ENCODE data around the gene ANKRD34A. TPM values are rescaled to one million over a fixed set of nuclear protein-coding genes. Genes with fewer than 3 reads are reported as not detected.
A peak's percentile ranks its signal among the peaks of the same experiment; 100 is the strongest.

The ANKRD34A gene
- total and polyA plus RNA-seq, 2 of the 13 experiments (the other 11 are each of a cell fraction or from before 2014, with no cell fraction given) = 0.05 to 0.07 TPM

GRCh38 chr1:145964328-145965118 lies at the start of gene ANKRD34A, which contains the start of gene POLR3GL (continued):
- no peak for TF ChIP-seq THAP7 (CRISPR knock-in tag; IDR thresholded peaks at IDR 0.05)
- TF ChIP-seq GPBP1L1 (CRISPR knock-in tag; IDR thresholded peaks at IDR 0.05) = no peak
- no peak for TF ChIP-seq CHD2 (IDR thresholded peaks at IDR 0.05; ENCODE audit: low read depth, low read length)
- no peak for TF ChIP-seq ZNF33B (CRISPR knock-in tag; IDR thresholded peaks at IDR 0.05)
- TF ChIP-seq BHLHE40 (IDR thresholded peaks at IDR 0.05; ENCODE audit: low read length) = 0 out of 2 replicates have a peak, but pooled peaks have one; percentile 14
- TF ChIP-seq DR1 (CRISPR knock-in tag; IDR thresholded peaks at IDR 0.05) = no peak
- TF ChIP-seq PLRG1 (conservative IDR thresholded peaks at IDR 0.05) = no peak
- TF ChIP-seq ZNF713 (CRISPR knock-in tag; IDR thresholded peaks at IDR 0.05) = no peak
- no peak; the same call in 1 of the 2 replicates for TF ChIP-seq SAFB2 (CRISPR knock-in tag; IDR thresholded peaks at IDR 0.05; ENCODE audit: borderline replicate concordance, low read depth)
- TF ChIP-seq ZNF776 (CRISPR knock-in tag; IDR thresholded peaks at IDR 0.05) = no peak
- TF ChIP-seq ZNF501 (CRISPR knock-in tag; IDR thresholded peaks at IDR 0.05) = peak; percentile 62
- no peak for TF ChIP-seq PRDM4 (CRISPR knock-in tag; IDR thresholded peaks at IDR 0.05; ENCODE audit: borderline replicate concordance)
- no peak for TF ChIP-seq NCOA5 (CRISPR knock-in tag; IDR thresholded peaks at IDR 0.05)
- TF ChIP-seq IRF2 (CRISPR knock-in tag; IDR thresholded peaks at IDR 0.05) = peak; percentile 32; the same call in 1 of the 2 replicates
- TF ChIP-seq ZNF792 (CRISPR knock-in tag; IDR thresholded peaks at IDR 0.05) = no peak
- no peak for TF ChIP-seq NCOA2 (CRISPR knock-in tag; IDR thresholded peaks at IDR 0.05)
- TF ChIP-seq ZFP62 (CRISPR knock-in tag; IDR thresholded peaks at IDR 0.05) = no peak
- TF ChIP-seq PHF8 (CRISPR knock-in tag; IDR thresholded peaks at IDR 0.05) = peak; percentile 78
- TF ChIP-seq ZNF281 (CRISPR knock-in tag; IDR thresholded peaks at IDR 0.05; ENCODE audit: borderline replicate concordance) = no peak
- TF ChIP-seq RAD51 (IDR thresholded peaks at IDR 0.05; ENCODE audit: borderline replicate concordance) = no peak
- TF ChIP-seq ZNF207 (IDR thresholded peaks at IDR 0.05; ENCODE audit: borderline replicate concordance) = no peak
- no peak for TF ChIP-seq THYN1 (CRISPR knock-in tag; IDR thresholded peaks at IDR 0.05; ENCODE audit: borderline replicate concordance, low read depth)
- peak; percentile 68 for TF ChIP-seq GATAD2A (CRISPR knock-in tag; IDR thresholded peaks at IDR 0.05)
- 0 out of 2 replicates have a peak, but pooled peaks have one; percentile 24 for TF ChIP-seq CREM (IDR thresholded peaks at IDR 0.05)
- TF ChIP-seq CREM (CRISPR knock-in tag; IDR thresholded peaks at IDR 0.05) = no peak
